Endothelial cell (in vitro differentiated cells): ENCODE results near the gene MTMR2. TPM values are rescaled to one million over a fixed set of nuclear protein-coding genes. Genes with fewer than 3 reads are reported as not detected.

ENCODE experiments used
- DNase-seq: peaks from one replicate; pipeline ENCODE4 v3.0.0; 2021; ENCODE audit warnings: low spot score
- H3K27ac Mint-ChIP-seq: one replicate; pipeline ENCODE4 v1.8.0; 2021; ENCODE audit warnings: mixed read lengths, inconsistent platforms; ENCODE audit not compliant: unreplicated experiment
- H3K27me3 Mint-ChIP-seq: one replicate; pipeline ENCODE4 v1.8.0; 2021; ENCODE audit warnings: mild to moderate bottlenecking, moderate library complexity, mixed read lengths, inconsistent platforms; ENCODE audit not compliant: unreplicated experiment
- H3K36me3 Mint-ChIP-seq: one replicate; pipeline ENCODE4 v1.8.0; 2021; ENCODE audit warnings: mild to moderate bottlenecking, low read depth, mixed read lengths, inconsistent platforms; ENCODE audit not compliant: unreplicated experiment
- H3K4me1 Mint-ChIP-seq: one replicate; pipeline ENCODE4 v1.8.0; 2021; ENCODE audit warnings: mild to moderate bottlenecking, mixed read lengths, inconsistent platforms; ENCODE audit not compliant: unreplicated experiment
- H3K4me3 Mint-ChIP-seq: one replicate; pipeline ENCODE4 v1.8.0; 2021; ENCODE audit warnings: mild to moderate bottlenecking, mixed read lengths, inconsistent platforms; ENCODE audit not compliant: unreplicated experiment
- H3K9me3 Mint-ChIP-seq: one replicate; pipeline ENCODE4 v1.8.0; 2021; ENCODE audit warnings: mixed read lengths, inconsistent platforms; ENCODE audit not compliant: unreplicated experiment
- total RNA-seq: library from RNA; stranded (reverse); fragmentation: NEBNext Ultra II Directional; extraction: Animal tissue kit (Norgen Biotek cat#: 25700); gene quantifications from one replicate; pipeline ENCODE4 v1.2.1, GENCODE V29; 2021; ENCODE audit not compliant: unreplicated experiment
- TF ChIP-seq, protein P1 (sequence below): fragments of 200-600 bp; sonication (generic); IDR thresholded peaks from one replicate; pipeline ENCODE4 v1.5.0; 2021; ENCODE audit warnings: antibody characterized with exemption; ENCODE audit not compliant: unreplicated experiment

Gene MTMR2
- total RNA-seq, 1 donor from 2014 or later: 65.0 TPM

DNA sequence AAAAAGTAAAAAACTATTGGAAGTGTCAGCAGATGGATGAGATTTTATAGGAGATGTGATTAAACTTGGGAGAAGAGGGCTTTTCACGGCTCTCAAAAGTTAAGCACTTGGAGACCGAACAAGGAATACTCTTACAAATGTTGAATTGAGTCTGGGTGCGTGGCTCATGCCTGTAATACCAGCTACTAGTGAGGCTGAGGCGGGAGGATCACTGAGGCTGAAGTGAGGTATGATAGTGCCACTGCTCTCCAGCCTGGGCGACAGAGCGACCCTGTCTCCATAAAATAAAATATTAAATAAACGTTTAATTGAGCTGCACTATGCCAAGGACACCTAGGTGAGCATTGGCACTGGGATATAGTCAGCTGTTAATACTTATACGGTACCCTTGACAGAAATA lies 131.7 kb downstream of the MTMR2 start:
- DNase-seq: no peak
- H3K36me3 Mint-ChIP-seq: no peaks in the 10 kb centered on the region
- H3K9me3 Mint-ChIP-seq: no peaks in the 10 kb centered on the region
- peaks cover 18% of the 10 kb centered on the region for H3K27me3 Mint-ChIP-seq
- H3K4me1 Mint-ChIP-seq: peaks cover 18% of the 10 kb centered on the region
- peak overlapping the region; percentile 99 for H3K27ac Mint-ChIP-seq
- TF ChIP-seq, protein P1, sequence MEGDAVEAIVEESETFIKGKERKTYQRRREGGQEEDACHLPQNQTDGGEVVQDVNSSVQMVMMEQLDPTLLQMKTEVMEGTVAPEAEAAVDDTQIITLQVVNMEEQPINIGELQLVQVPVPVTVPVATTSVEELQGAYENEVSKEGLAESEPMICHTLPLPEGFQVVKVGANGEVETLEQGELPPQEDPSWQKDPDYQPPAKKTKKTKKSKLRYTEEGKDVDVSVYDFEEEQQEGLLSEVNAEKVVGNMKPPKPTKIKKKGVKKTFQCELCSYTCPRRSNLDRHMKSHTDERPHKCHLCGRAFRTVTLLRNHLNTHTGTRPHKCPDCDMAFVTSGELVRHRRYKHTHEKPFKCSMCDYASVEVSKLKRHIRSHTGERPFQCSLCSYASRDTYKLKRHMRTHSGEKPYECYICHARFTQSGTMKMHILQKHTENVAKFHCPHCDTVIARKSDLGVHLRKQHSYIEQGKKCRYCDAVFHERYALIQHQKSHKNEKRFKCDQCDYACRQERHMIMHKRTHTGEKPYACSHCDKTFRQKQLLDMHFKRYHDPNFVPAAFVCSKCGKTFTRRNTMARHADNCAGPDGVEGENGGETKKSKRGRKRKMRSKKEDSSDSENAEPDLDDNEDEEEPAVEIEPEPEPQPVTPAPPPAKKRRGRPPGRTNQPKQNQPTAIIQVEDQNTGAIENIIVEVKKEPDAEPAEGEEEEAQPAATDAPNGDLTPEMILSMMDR: no peak
- peak overlapping the region; percentile 97 for H3K4me3 Mint-ChIP-seq

DNA sequence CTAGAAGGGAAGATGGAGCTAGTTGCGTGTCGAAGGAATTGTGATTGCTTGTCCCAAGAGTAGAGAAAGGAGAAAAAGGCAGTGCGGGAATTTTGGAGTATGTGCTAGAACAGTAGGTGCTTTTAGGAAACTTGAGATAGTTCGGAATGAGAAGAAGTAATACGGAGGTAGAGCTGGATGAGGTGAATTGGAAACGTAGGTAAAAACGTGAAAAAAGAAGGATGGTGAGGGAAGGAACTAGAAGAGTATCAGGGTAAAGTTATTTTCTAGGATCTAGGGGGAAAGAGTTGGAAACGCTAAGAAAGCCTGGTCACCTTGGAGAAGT lies 132.2 kb downstream of the MTMR2 start:
- Mint-ChIP-seq H3K27ac (peak overlapping the region; percentile 99), H3K9me3 (no peaks in the 10 kb centered on the region)
- TF ChIP-seq, protein P1: no peak

DNA sequence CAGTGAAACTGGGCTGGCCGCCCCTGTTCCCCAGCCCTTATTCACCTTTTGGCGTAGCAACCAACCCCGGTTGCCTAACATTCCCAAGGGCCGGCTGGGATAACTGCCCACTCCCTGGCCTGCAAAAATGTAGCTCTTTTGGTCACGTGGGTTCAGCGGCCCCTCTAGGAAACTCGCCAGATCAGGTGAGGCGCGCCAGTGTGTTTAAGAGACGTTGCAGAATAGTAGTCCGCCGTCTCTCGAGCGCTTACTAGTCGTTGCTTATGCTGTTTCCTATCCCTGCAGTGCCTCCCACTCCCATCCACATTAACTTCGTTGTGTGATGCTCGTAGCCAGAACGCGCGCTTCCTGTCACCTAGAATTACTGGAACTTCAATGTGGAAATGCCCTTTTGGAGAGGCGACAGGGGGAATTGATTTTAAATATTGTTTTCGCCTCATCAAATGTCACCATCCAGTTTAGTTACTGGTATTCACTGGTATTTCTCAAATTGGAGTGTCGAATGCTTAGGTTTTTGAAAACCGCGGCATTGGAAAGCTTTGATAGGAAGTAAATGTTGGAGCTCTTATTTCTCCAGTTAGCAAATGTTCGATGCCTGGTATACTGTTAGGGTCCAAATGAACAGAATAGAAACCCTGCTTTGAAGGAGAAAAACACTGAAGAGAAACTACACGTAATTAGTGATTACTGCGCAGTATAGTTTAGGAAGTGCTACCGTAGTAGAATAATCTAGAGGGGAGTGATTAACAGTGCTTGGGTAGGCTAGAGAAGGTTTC lies 132.8 kb downstream of the MTMR2 start:
- peak overlapping the region; percentile 99 for H3K27ac Mint-ChIP-seq
- H3K36me3 Mint-ChIP-seq: peaks cover under 1% of the 10 kb centered on the region
- TF ChIP-seq, protein P1: no peak
- H3K9me3 Mint-ChIP-seq: no peaks in the 10 kb centered on the region
- peaks cover 18% of the 10 kb centered on the region for H3K4me1 Mint-ChIP-seq
- H3K4me3 Mint-ChIP-seq: peak overlapping the region; percentile 97
- peaks cover 18% of the 10 kb centered on the region for H3K27me3 Mint-ChIP-seq
- DNase-seq: peak; percentile 53

More for the DNA sequence above, 132.2 kb downstream of the MTMR2 start:
- DNase-seq: no peak
- H3K4me1 Mint-ChIP-seq: peaks cover 18% of the 10 kb centered on the region
- peak overlapping the region; percentile 97 for H3K4me3 Mint-ChIP-seq
- peaks cover 18% of the 10 kb centered on the region for H3K27me3 Mint-ChIP-seq
- no peaks in the 10 kb centered on the region for H3K36me3 Mint-ChIP-seq

GRCh38 chr11:95790123-95790932 lies 133.6 kb downstream of the MTMR2 start, which contains the start of gene CEP57:
CEP57 (plus strand) TSS chr11:95790498; CDS start chr11:95790699, 201 bp downstream.
- TF ChIP-seq, protein P1: no peak
- DNase-seq: peak; percentile 91
- peak within 1 kb of the TSS; percentile 99 for H3K27ac Mint-ChIP-seq
- no peaks in the 10 kb centered on the region for H3K9me3 Mint-ChIP-seq
- H3K4me1 Mint-ChIP-seq: peaks cover 18% of the 10 kb centered on the region
- H3K36me3 Mint-ChIP-seq: peaks cover 4% of the 10 kb centered on the region
- peaks cover 18% of the 10 kb centered on the region for H3K27me3 Mint-ChIP-seq
- H3K4me3 Mint-ChIP-seq: peak within 1 kb of the TSS; percentile 97
